ENCODE data around the gene KCTD18. TPM values are rescaled to one million over a fixed set of nuclear protein-coding genes. Genes with fewer than 3 reads are reported as not detected.

KCTD18 gene
- total RNA-seq, 4 donors from 2014 or later, result 23.7 to 33.8 (median 28.8) TPM

DNA sequence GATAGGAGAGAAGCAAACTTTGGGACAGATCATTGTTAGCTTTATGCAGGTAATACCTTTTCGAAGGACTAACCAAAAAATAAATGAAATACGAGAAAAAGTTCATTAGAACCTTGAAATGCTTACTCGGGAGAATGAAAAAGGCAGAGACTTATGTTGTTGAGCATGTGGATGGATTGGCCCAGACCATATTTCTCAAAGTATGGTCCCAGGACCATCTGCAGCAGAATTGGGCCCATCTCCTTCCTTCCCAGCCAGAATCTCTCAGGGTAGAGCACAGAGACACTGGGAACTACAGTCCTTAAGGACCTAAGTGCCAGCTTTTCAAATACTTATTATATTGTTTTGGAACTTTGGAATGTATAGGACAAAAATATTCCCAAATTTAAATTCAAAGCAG lies 50.8 kb downstream of the KCTD18 start:
- TF ChIP-seq, protein P1, sequence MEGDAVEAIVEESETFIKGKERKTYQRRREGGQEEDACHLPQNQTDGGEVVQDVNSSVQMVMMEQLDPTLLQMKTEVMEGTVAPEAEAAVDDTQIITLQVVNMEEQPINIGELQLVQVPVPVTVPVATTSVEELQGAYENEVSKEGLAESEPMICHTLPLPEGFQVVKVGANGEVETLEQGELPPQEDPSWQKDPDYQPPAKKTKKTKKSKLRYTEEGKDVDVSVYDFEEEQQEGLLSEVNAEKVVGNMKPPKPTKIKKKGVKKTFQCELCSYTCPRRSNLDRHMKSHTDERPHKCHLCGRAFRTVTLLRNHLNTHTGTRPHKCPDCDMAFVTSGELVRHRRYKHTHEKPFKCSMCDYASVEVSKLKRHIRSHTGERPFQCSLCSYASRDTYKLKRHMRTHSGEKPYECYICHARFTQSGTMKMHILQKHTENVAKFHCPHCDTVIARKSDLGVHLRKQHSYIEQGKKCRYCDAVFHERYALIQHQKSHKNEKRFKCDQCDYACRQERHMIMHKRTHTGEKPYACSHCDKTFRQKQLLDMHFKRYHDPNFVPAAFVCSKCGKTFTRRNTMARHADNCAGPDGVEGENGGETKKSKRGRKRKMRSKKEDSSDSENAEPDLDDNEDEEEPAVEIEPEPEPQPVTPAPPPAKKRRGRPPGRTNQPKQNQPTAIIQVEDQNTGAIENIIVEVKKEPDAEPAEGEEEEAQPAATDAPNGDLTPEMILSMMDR (IDR thresholded peaks at IDR 0.05), result no peak
- no peak for TF ChIP-seq EP300 (IDR thresholded peaks at IDR 0.05)
- no peak for TF ChIP-seq POLR2AphosphoS5 (IDR thresholded peaks at IDR 0.05)
- no peak for TF ChIP-seq POLR2A (IDR thresholded peaks at IDR 0.05)
- H3K27me3 ChIP-seq, result no peaks in the 10 kb centered on the region
- H3K4me1 ChIP-seq, result peaks cover 0 to 16% (median 0%) of the 10 kb centered on the region in 3 donors
- H3K9me3 ChIP-seq, result no peaks in the 10 kb centered on the region
- peak overlapping the region in 2 of 4 donors; percentile 2 to 17 for H3K27ac ChIP-seq
- H3K36me3 ChIP-seq, result peaks cover 0 to 36% of the 10 kb centered on the region in 2 donors
- no peak overlapping the region for H3K4me3 ChIP-seq
- 79 to 90% methylated on average over 3 of the region's 3 CpGs for WGBS, 2 donors (ENCODE audit: low coverage in 1 of 2)
- no peak for ATAC-seq

DNA sequence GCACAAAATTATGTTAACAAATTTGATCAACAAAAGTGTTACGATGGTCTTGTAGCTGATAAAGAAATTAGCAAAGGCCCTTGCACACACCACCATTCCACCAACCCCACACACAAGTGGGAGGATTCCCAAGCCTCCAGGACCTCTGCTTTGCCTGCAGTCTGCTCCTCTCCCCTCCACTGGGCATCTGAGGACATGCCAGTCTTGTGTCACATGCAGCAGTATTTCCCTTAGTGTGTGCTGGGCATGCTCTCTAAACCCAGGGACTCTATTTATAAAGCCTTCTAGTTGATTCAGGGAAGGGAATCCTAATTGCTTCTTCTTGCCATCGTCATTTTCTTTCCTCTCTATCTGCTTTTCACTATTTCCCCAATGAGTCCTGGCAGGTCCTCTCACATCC lies 53.3 kb downstream of the KCTD18 start:
- H3K4me3 ChIP-seq, result no peak overlapping the region
- no peaks in the 10 kb centered on the region for H3K9me3 ChIP-seq
- H3K27me3 ChIP-seq, result no peaks in the 10 kb centered on the region
- no peak for TF ChIP-seq EP300 (IDR thresholded peaks at IDR 0.05)
- WGBS, 2 donors (ENCODE audit: low coverage in 1 of 2), result 56 to 100% methylated on average over 1 of the region's 2 CpGs
- no peak overlapping the region for H3K27ac ChIP-seq
- no peak for ATAC-seq
- H3K4me1 ChIP-seq, result peaks cover 0 to 16% (median 0%) of the 10 kb centered on the region in 3 donors
- peaks cover 0 to 30% of the 10 kb centered on the region in 2 donors for H3K36me3 ChIP-seq

DNA sequence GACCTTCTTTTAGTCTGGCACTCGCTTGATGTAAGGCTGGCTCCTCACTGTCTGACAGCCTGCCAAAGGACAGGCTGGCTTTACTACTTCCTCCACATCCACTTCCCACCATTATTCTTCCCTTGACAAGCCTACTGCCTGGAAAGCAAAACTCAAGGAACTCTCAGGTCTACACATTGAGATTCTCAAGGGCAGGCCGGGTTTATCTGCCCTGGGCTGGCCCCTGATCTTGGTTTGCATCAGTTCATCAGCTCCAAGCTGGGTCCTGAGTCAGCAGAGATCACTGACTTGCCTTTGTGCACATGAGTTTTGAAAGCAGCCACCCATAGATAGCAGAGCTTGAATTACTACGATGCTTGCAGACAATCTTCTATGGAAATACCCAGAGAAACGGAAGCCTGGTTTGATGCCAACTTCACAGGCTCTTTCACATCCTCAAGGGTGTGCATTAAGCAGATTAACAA lies 53.9 kb downstream of the KCTD18 start:
- WGBS, 2 donors (ENCODE audit: low coverage in 1 of 2), result 20 to 83% methylated on average over 1 to 2 of the region's 4 CpGs
- no peak overlapping the region for H3K27ac ChIP-seq
- TF ChIP-seq EP300 (IDR thresholded peaks at IDR 0.05), result no peak
- TF ChIP-seq, protein P1 (IDR thresholded peaks at IDR 0.05), result no peak
- TF ChIP-seq POLR2A (IDR thresholded peaks at IDR 0.05), result no peak
- TF ChIP-seq POLR2AphosphoS5 (IDR thresholded peaks at IDR 0.05), result no peak

DNA sequence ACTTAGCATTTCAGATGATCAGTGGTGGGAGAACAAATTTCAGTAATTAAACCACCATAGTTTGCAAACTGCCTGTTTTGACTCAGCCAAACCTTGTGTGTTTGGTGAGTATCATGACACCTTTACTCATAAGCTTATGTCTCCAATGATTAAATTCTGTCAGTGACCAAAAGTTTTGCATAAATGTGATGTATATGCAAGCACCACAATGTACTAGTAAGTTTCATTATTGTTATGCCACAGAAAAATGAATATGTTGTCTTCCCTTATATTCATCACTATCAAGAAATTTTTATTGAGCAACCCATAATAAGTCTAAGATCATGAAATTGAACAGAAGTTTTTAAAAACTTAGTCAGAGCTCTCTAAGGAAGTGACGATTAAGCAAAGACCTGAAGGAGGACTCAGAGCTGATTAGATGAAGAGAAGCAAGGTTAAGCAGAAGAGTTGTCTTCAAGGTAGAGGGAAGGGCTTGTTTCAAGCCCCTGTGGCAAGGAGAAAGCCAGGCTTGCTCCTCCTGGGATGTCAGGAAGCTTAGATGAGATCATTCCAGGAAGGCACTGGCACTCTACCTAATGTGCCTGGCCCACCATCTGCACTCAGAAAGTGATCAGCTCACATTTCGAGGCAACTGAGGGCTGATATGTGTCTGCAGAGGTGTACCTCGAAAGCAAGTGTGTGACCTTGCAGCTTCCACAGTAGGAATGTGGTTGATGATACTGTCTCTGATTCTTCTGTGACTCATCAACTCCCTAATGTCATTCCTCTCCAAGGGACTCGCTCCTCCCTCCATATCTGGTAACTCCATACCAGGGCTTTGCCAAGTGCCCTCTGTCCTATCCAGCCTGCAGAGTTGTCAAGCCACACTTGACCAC lies 54.7 kb downstream of the KCTD18 start:
- no peaks in the 10 kb centered on the region for H3K9me3 ChIP-seq
- no peaks in the 10 kb centered on the region for H3K27me3 ChIP-seq
- no peak overlapping the region for H3K4me3 ChIP-seq
- 82 to 85% methylated on average over 4 of the region's 4 CpGs for WGBS, 2 donors (ENCODE audit: low coverage in 1 of 2)
- H3K36me3 ChIP-seq, result peaks cover 0 to 30% of the 10 kb centered on the region in 2 donors
- ATAC-seq, result no peak
- H3K27ac ChIP-seq, result no peak overlapping the region
- peaks cover 0 to 16% (median 0%) of the 10 kb centered on the region in 3 donors for H3K4me1 ChIP-seq
- TF ChIP-seq EP300 (IDR thresholded peaks at IDR 0.05) (no peak), POLR2AphosphoS5 (IDR thresholded peaks at IDR 0.05) (no peak), POLR2A (IDR thresholded peaks at IDR 0.05) (no peak)
- TF ChIP-seq, protein P1 (IDR thresholded peaks at IDR 0.05), result no peak

More for the DNA sequence above, 53.9 kb downstream of the KCTD18 start:
- Histone ChIP-seq H3K4me3 (no peak overlapping the region), H3K36me3 (peaks cover 0 to 30% of the 10 kb centered on the region in 2 donors), H3K27me3 (no peaks in the 10 kb centered on the region), H3K4me1 (peaks cover 0 to 16% (median 0%) of the 10 kb centered on the region in 3 donors), H3K9me3 (no peaks in the 10 kb centered on the region)
- ATAC-seq, result no peak

DNA sequence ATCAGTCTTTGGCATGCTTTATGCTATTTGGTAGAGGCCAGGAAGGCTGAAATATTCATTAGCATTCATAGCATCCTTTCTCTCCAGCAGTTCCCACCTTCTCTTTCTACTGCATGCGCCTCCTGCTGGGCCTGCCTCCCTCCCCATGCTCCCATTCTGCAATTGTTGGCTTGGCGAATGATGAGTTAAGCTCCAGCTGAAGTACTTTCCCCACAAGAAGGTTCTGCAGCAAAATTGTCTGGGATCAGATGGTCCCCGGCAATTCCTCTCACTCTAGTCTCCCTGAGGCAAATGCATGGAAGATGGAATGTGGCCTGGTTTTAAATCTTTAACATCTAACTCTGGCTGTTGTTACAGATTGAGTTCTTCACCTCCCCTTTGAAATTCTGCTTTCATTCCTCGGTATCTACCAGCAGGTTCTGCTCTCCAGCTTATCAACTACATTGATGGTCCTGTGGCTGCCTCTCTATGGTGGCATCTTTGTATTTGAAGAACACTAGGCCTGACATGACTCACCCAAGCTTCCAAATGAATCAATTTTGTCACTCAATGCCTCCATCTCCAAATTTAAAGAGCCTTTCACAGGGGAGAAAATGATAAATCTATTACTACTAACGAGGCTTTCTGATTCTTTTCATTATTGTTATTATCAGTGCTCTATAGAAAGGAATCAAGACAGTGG lies 55.9 kb downstream of the KCTD18 start:
- peaks cover 0 to 16% (median 0%) of the 10 kb centered on the region in 3 donors for H3K4me1 ChIP-seq
- H3K36me3 ChIP-seq, result peaks cover 0 to 23% of the 10 kb centered on the region in 2 donors
- 78 to 90% methylated on average over 4 to 5 of the region's 5 CpGs for WGBS, 2 donors (ENCODE audit: low coverage in 1 of 2)
- H3K9me3 ChIP-seq, result no peaks in the 10 kb centered on the region
- TF ChIP-seq EP300 (IDR thresholded peaks at IDR 0.05), result no peak
- TF ChIP-seq, protein P1 (IDR thresholded peaks at IDR 0.05), result no peak
- no peak for TF ChIP-seq POLR2AphosphoS5 (IDR thresholded peaks at IDR 0.05)
- no peak for TF ChIP-seq POLR2A (IDR thresholded peaks at IDR 0.05)
- no peak overlapping the region for H3K27ac ChIP-seq
- H3K27me3 ChIP-seq, result no peaks in the 10 kb centered on the region
- no peak overlapping the region for H3K4me3 ChIP-seq
- no peak for ATAC-seq
